ENCODE results near the gene ZDHHC8. TPM values are rescaled to one million over a fixed set of nuclear protein-coding genes. Genes with fewer than 3 reads are reported as not detected.
A peak's percentile ranks its signal among the peaks of the same experiment; 100 is the strongest.

ZDHHC8 gene, protein sequence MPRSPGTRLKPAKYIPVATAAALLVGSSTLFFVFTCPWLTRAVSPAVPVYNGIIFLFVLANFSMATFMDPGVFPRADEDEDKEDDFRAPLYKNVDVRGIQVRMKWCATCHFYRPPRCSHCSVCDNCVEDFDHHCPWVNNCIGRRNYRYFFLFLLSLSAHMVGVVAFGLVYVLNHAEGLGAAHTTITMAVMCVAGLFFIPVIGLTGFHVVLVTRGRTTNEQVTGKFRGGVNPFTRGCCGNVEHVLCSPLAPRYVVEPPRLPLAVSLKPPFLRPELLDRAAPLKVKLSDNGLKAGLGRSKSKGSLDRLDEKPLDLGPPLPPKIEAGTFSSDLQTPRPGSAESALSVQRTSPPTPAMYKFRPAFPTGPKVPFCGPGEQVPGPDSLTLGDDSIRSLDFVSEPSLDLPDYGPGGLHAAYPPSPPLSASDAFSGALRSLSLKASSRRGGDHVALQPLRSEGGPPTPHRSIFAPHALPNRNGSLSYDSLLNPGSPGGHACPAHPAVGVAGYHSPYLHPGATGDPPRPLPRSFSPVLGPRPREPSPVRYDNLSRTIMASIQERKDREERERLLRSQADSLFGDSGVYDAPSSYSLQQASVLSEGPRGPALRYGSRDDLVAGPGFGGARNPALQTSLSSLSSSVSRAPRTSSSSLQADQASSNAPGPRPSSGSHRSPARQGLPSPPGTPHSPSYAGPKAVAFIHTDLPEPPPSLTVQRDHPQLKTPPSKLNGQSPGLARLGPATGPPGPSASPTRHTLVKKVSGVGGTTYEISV
- total RNA-seq: 10 to 100 TPM; 20.0 to 21.4 TPM

DNA sequence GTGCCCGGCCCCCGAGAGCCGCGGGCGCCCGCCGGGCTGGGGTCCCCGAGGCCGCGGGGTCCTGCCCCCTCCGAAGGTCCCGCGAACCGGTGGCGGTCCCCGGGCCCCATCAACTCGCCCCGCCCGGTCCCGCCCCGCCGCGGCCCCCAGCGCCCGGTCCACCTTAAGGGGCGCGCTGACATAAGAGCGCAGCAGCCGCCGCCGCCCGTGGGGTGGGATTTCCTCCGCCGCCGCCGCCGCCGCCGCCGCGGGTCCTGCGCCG is at the start of gene ZDHHC8:
Gene ZDHHC8, plus strand, starts transcription at position 208 of the 262 bp plus-strand sequence. CDS start 144 bp downstream, outside the sequence.
- Histone ChIP-seq H3K36me3 (replicated peaks in 1 of 2; ENCODE audit: insufficient read depth in 1 of 2, low read depth in 2 of 2) (no peaks in the 10 kb centered on the region), H3K27ac (peak within 1 kb of the TSS; percentile 81 to 94 (median 88)), H3K4me1 (peaks cover 47% of the 10 kb centered on the region), H3K4me3 (peak within 1 kb of the TSS; percentile 70 to 72), H3K27me3 (no peaks in the 10 kb centered on the region), H3K9me3 (no peaks in the 10 kb centered on the region)
- intact Hi-C loops (cut with DNase I): no loop called here
- ATAC-seq (peak; percentile 81), DNase-seq (peak in 3 of 4 donors; percentile 39 to 56 (median 40))
- TF ChIP-seq CTCF (IDR thresholded peaks at IDR 0.05) (no peak), POLR2A (IDR thresholded peaks at IDR 0.05) (no peak)
- WGBS, 2 donors: 0% methylated on average over 6 of the region's 43 CpGs; no CpG with 5 or more reads in 1 of the 2 donors

- no peak for ATAC-seq
- no peak for DNase-seq
- Histone ChIP-seq H3K36me3 (replicated peaks in 1 of 2; ENCODE audit: insufficient read depth in 1 of 2, low read depth in 2 of 2) (peaks cover 9 to 15% of the 10 kb centered on the region in 2 donors), H3K27ac (no peak overlapping the region), H3K9me3 (no peaks in the 10 kb centered on the region), H3K4me1 (peaks cover 52% of the 10 kb centered on the region), H3K4me3 (no peak overlapping the region), H3K27me3 (no peaks in the 10 kb centered on the region)
- TF ChIP-seq CTCF (IDR thresholded peaks at IDR 0.05) (no peak), POLR2A (IDR thresholded peaks at IDR 0.05) (no peak)
- 81 to 87% methylated on average over 10 of the region's 10 CpGs for WGBS, 2 donors
- intact Hi-C loops (cut with DNase I): no loop called here
Measured at GRCh38 chr22:20083157-20083890, 48.3 kb upstream of the ZDHHC8 start.

DNA sequence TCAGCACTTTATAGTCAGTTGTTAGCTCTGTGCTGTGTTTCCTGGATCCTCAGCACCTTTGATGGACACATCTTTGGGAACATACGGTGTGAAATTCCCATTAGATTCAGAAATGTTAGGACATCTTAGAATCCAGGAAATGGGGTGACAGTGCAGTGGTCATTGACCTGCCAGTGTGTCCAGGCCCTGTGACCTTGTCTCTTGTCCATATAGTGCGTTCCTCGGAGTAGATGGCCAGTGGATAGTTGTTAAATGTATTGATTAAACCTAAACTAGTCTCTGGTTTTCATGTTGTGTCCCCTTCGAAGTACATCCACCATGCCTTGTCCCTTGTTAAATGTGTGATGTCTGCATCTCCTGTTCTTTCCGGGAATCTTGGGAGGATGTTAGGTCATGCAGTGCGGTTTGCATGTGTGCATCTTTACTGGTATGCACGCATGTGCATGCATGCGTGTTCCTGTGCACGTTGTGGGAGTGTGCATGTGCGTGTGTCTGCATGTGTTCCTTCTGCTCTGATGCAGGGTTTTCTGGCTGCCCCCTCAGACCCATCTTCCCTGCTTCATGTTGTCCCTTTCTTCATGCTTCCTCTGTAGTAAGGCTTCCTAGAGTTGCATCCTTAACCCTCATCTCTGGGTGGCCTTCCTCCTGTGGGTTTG is 47.6 kb upstream of the ZDHHC8 start:
- H3K4me1 ChIP-seq: peaks cover 50% of the 10 kb centered on the region
- 76 to 77% methylated on average over 10 of the region's 10 CpGs for WGBS, 2 donors
- intact Hi-C loops (cut with DNase I): no loop called here
- peaks cover 9 to 17% of the 10 kb centered on the region in 2 donors for H3K36me3 ChIP-seq (replicated peaks in 1 of 2; ENCODE audit: insufficient read depth in 1 of 2, low read depth in 2 of 2)
- no peak overlapping the region for H3K4me3 ChIP-seq
- no peaks in the 10 kb centered on the region for H3K9me3 ChIP-seq
- TF ChIP-seq CTCF (IDR thresholded peaks at IDR 0.05) (no peak), POLR2A (IDR thresholded peaks at IDR 0.05) (no peak)
- no peak for ATAC-seq
- H3K27me3 ChIP-seq: no peaks in the 10 kb centered on the region
- DNase-seq: no peak
- no peak overlapping the region for H3K27ac ChIP-seq

- Histone ChIP-seq H3K4me3 (no peak overlapping the region), H3K9me3 (no peaks in the 10 kb centered on the region), H3K4me1 (peaks cover 46% of the 10 kb centered on the region), H3K27ac (no peak overlapping the region), H3K36me3 (replicated peaks in 1 of 2; ENCODE audit: insufficient read depth in 1 of 2, low read depth in 2 of 2) (peaks cover 9 to 24% of the 10 kb centered on the region in 2 donors), H3K27me3 (no peaks in the 10 kb centered on the region)
- no peak for ATAC-seq
- DNase-seq: peak in 3 of 4 donors; percentile 31 to 58 (median 52)
- no peak for TF ChIP-seq POLR2A (IDR thresholded peaks at IDR 0.05)
- TF ChIP-seq CTCF (IDR thresholded peaks at IDR 0.05): peak in 5 of 7 experiments; percentile 8 to 22 (median 18)
- WGBS, 2 donors: 65 to 67% methylated on average over 18 to 23 of the region's 23 CpGs
- intact Hi-C loops (cut with DNase I): no loop called here
Measured at GRCh38 chr22:20084547-20085413, 46.8 kb upstream of the ZDHHC8 start.
